Inflammatory macrophage treated with lipopolysaccharide for 4 hours (primary cell): Measurements from ENCODE around the gene FAM163A.

Experiments used
- DNase-seq: peaks from one replicate; pipeline ENCODE4 v3.0.0-alpha.2; 2020

FAM163A gene

GRCh38 chr1:179754041-179754624 is 11.0 kb downstream of the FAM163A start:
- DNase-seq, result no peak

- no peak for DNase-seq
Observed at GRCh38 chr1:179757933-179758332, 14.8 kb downstream of the FAM163A start.

DNA sequence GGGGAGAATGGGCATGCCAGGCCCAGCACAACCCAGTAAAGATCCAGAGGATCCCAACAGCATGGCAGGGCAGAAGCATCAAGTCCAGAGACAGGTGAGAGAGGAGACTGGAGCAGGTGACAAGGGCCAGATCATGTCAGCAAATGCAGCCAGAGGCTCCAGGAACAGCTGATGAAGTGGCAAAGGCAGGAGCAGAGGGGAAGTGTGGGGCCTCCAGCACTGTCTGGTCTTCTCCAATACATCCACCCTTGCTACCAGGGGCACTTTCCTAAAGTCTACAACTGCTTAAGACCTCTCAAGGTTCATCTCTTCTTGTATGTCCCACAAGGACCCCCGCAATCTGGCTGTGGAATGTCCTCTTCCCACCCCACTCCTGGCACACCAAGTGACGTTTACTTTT is 17.4 kb downstream of the FAM163A start:
- no peak for DNase-seq

DNA sequence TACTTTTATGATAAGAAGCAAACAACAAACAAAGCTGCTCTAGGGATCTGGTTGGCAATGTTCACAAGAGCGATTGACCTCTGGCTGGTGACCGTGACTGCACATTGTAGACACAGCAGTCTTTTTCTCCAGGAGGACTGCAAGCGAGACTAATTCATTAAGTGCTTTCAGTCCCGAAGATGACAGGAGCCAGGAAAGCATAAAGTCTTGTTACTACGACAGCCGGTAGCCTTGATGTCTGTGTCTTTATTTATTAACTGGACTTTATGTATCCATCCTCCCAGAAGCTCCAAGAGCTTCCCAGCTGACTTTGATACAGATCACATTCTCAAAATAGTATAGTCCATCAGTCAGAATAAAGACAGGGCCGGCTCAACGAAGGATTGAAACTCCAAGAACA is 18.2 kb downstream of the FAM163A start:
- DNase-seq, result no peak

DNA sequence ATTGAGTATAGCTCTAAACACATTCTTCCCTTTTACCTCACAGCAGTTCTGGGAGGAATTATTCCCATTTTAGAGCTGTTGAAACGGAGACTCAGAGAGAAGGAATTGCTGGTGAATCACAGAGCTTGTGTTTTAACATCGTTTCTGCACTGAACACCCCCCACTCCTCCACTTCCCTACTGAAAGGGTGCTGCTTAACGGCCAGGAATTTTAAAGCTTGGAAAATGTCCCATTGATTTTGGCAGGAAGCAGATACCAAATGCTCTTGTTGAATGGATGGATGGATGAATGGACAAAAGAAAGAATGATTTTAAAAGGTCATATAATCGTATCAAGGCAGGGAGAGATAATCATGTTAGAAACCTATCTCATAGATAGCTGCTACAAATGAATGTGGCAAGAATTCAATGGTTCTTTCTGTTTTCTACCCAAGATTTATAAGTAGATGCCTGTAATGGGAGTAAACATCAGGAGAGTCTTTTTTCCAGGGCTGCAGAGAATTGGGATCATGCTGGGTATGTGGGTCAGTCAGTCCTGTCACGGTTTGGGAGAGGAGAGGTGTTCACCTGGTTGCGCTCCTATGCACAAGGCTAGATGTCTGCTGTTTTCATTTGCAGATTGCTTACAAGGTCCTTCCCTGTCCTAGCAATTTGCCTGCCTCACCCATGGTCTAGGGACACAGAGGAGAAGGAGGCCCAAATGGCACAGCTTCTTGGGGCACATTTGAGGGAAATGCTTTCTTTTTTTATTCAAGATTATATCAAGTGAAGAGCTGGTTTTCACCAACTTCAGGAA is 19.0 kb downstream of the FAM163A start:
- no peak for DNase-seq

DNA sequence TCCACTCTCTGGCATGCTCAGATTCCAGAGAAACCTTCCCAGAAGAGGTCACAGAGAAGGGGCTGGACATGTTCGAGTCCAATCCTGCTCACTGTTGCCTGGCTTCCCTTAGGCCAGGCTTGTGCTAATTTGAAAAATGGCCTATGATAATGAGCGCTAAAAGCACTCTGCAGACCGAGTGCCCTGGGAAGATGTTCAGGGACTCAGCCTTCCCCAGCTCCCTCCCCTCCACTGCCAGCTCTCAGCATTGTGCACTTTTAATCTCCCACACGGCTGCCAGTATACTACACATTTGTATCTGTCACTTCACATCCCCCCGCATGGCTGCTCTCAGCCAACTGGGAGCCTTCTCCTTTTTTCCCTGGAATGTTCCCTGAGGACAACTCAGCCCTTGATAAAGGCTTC is 24.1 kb downstream of the FAM163A start:
- DNase-seq, result no peak

DNA sequence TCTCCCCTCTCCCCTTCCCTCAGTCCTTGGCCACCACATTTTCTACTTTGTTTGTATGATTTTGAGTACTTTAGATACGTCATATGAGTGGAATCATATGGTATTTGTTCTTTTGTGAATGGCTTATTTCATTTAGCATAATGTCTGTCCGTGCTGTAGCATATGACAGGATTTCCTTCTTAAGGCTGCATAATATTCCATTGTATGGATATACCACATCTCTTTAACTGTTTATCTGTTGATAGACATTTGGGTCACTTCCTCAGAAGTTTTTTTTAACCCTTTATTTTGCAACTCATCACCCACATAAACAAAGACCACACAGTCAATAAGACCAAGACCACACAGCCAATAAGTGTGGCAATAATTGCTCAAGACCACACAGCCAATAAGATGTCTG is 24.9 kb downstream of the FAM163A start:
- DNase-seq, result no peak

DNA sequence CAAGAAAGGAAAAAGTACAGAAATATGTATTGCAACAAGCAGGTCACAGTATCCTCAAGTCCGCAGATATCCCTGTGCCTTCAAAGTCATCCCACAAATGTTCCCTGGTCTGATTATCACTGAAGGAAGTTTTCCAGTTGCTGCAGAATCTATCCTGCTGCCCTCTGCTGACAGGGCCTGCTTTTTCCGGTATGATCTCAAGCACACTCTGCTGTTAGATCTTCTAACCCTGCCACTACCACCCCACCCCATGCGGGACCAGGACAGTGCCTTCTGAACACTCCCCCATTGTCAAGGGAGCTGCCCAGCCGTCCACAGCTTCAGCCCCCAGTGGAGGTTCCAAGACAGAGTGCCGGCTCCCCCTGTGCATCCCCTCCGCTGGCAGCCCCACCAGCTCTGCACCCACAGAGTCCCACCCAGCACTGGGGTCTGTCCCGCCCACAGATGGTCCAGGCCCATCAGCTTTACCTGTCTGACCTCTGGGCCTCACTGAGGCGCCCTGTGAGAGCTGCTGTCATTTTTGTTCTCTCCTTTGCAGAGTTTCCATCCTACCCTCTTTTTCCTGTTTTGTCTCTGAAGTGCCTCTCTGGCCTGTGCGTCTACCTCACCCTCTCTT is 27.9 kb downstream of the FAM163A start:
- no peak for DNase-seq

DNA sequence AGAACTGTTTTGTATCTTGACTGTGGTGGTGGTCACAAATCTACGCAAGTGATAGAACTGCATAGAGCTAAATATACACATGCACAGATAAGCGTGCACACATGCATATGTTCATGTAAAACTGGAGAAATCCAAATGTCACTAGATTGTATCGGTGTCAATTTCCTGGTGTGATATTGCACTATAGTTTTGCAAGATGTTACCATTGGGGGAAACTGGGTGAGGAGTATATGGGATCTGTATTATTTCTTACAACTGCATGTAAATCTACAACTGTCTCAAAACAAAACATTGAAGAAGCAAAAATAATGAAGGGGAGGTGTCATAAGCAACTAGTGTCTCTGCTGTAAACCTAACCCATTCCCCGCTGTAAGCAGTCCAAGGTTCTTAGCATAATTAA is 30.2 kb downstream of the FAM163A start:
- no peak for DNase-seq

- DNase-seq, result no peak
Observed at GRCh38 chr1:179774000-179774399, 30.9 kb downstream of the FAM163A start.

DNA sequence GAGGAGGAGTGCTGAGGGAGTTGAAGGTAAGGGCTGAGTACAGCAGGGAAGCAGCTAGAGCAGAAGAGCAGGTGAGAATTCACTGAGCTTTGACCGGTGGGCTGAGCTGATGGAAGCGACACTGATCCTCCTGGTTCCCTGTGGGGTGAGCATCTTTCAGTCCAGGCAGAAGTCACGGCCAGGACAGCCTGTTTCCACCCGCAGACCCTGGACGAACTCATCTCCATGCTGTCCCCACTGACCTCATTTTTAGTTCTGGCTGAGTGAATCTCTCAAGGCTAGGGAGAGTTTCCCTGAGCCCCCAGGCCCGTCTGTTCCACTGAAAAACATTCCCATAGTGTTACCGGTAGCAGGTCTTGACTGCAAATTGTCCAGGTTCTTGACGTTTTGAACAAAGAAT is 31.5 kb downstream of the FAM163A start:
- no peak for DNase-seq

DNA sequence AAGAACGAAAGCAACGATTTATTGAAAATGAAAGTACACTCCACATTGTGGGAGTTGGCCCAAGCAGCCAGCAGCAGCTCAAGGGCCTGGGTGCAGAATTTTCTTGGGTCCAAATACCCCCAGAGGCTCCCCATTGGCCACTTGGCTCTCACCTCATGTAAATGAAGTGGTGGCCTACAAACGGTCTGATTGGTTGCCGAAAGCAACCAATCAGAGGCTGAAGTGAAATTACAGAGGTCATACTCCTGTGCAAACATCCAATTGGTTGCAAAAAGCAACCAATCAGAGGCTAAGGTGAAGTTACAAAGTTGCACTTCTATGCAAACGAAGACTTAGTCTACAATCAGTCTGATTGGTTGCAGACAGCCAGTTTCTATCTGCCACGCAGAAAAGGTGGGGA is 31.9 kb downstream of the FAM163A start:
- DNase-seq, result no peak

DNA sequence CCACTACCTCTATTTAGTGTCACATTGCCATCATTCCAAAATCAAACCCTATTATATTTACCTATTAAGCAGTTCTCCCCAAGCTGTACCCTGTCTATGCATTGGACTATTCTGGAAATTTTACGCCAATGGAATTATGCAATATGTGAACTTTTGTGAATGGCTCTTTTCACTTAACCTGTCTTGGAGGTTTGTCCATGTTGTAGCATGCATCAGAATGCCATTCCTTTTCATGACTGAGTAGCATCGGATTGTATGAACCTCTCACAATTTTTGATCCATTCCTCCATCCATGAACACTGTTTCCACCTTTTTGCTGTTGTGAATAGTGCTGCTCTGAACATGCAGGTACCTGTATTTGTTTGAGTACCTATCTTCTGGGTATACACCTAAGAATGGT is 33.7 kb downstream of the FAM163A start:
- no peak for DNase-seq

DNA sequence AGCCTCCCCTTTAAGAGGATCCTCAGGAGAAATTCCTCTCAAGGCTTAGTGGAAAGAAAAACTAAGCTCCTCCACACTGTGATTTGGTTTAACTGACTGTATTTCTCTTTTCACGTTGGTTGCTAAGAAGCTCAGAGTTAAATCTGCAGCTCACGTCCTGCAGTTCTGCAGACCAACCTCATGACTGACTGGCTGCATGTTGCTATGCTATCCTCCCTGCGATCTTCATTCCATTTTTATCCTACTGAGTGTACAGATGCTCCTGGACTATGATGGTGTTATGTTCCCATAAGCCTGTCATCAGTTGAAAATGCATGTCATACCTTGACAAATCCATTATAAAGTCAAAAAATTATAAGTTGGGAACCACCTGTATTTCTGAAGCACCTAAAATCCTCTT is 34.6 kb downstream of the FAM163A start:
- no peak for DNase-seq

GRCh38 chr1:179779645-179780272 is 36.7 kb downstream of the FAM163A start:
- DNase-seq, result no peak

DNA sequence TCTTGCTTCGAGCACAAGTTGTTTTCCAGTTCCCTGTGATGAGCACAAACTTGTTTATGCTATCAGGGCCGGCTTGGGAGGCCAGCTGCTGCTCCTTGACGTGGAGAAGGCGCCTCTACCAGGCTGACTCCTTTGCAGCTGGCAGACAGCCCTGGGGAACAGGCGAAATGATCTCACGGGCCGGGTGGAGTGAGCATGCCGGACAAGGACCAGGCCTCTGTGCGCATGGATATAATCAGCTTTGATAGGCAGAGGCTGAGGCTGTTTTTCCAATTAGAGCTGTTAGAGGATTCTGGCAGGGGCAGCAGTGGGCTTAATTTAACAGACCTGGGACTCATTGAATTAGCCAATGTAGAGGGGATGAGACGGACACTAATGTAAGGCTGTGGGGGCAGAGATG is 38.9 kb downstream of the FAM163A start:
- no peak for DNase-seq

DNA sequence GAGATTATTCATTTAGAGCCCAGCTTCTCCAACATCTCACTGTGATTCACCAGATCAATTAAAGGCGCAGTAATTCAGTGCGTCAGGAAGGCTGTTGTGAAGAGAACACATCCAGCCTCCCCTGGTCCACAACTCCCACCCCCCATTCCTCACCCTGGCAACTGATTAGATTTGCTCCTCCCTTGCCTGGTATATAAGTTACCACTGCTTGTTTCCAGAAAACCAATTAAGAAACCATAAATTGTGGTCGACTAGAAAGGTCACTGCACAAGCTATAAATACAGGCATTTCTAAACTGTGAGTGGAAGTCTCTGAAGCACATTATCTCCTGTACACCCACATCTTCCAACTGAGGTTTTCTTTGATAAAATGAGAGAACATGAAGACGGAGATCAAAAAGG is 41.9 kb downstream of the FAM163A start:
- no peak for DNase-seq

- no peak for DNase-seq
Observed at GRCh38 chr1:179785728-179786127, 42.6 kb downstream of the FAM163A start.

- no peak for DNase-seq
Observed at GRCh38 chr1:179786815-179787685, 44.0 kb downstream of the FAM163A start.

GRCh38 chr1:179788259-179788658 is 45.2 kb downstream of the FAM163A start:
- DNase-seq, result no peak

GRCh38 chr1:179793281-179793680 is 50.2 kb downstream of the FAM163A start:
- no peak for DNase-seq

- no peak for DNase-seq
Observed at GRCh38 chr1:179794146-179794545, 51.1 kb downstream of the FAM163A start.

GRCh38 chr1:179794669-179795068 is 51.6 kb downstream of the FAM163A start:
- DNase-seq, result no peak
